Measurements from ENCODE around the gene MYL5. TPM values are rescaled to one million over a fixed set of nuclear protein-coding genes. Genes with fewer than 3 reads are reported as not detected.

MYL5 gene
- total and polyA plus RNA-seq, 2 of the 13 experiments (the other 11 are each of a cell fraction or from before 2014, with no cell fraction given) = 6.5 to 16.0 TPM

- Histone ChIP-seq H3K27ac (ENCODE audit: extremely low read length, insufficient read depth, low read length) (no peak overlapping the region), H3K4me3 (replicated peaks in 1 of 3; ENCODE audit: insufficient read depth in 1 of 3, low read depth in 2 of 3, low read length in 3 of 3) (no peak overlapping the region), H3K27me3 (ENCODE audit: control insufficient read depth in 1 of 2, insufficient read depth in 2 of 2, low read length in 2 of 2) (no peaks in the 10 kb centered on the region; a peak in 1 of 5 replicates), H4K20me1 (ENCODE audit: insufficient read depth, low read length) (peaks cover 16% of the 10 kb centered on the region; the same call in 1 of the 2 replicates), H3K4me2 (ENCODE audit: low read depth, low read length) (no peak overlapping the region), H3K36me3 (replicated peaks in 1 of 2; ENCODE audit: control insufficient read depth in 1 of 2, insufficient read depth in 2 of 2, low read length in 2 of 2) (peaks cover 4 to 5% of the 10 kb centered on the region in 2 experiments; a peak in 3 of 5 replicates), H3K4me1 (ENCODE audit: insufficient read depth, low read length) (peaks cover 17% of the 10 kb centered on the region), H3K9ac (ENCODE audit: insufficient read depth, low read depth, low read length) (no peak overlapping the region), H3K9me3 (ENCODE audit: low read length) (no peaks in the 10 kb centered on the region), H2AFZ (ENCODE audit: low read length) (no peak overlapping the region), H3K79me2 (ENCODE audit: insufficient read depth, low read length) (peaks cover 35% of the 10 kb centered on the region)
- POLR2A ChIA-PET = no interaction called here
- FAIRE-seq (no peak), ATAC-seq (no peak), DNase-seq (ENCODE audit: low spot score) (no peak)
- no TSS peak for BruUV-seq (replicated peaks)
- TF ChIP-seq HOMEZ (CRISPR knock-in tag; IDR thresholded peaks at IDR 0.05; ENCODE audit: low read depth) (no peak), ZBTB43 (CRISPR knock-in tag; conservative IDR thresholded peaks at IDR 0.05) (no peak), ZNF121 (CRISPR knock-in tag; IDR thresholded peaks at IDR 0.05) (no peak), ZNF260 (CRISPR knock-in tag; IDR thresholded peaks at IDR 0.05; ENCODE audit: borderline replicate concordance, low read depth) (no peak), ZNF816 (CRISPR knock-in tag; IDR thresholded peaks at IDR 0.05; ENCODE audit: borderline replicate concordance) (no peak), ZNF414 (CRISPR knock-in tag; IDR thresholded peaks at IDR 0.05) (no peak), ZFP41 (CRISPR knock-in tag; IDR thresholded peaks at IDR 0.05; ENCODE audit: borderline replicate concordance) (no peak), SALL2 (CRISPR knock-in tag; IDR thresholded peaks at IDR 0.05) (no peak), DMTF1 (CRISPR knock-in tag; IDR thresholded peaks at IDR 0.05) (no peak), POLR2AphosphoS2 (IDR thresholded peaks at IDR 0.05; ENCODE audit: low read depth, low read length) (no peak), CHD2 (IDR thresholded peaks at IDR 0.05; ENCODE audit: low read depth, low read length) (no peak), SALL1 (CRISPR knock-in tag; IDR thresholded peaks at IDR 0.05) (no peak), ZNF580 (CRISPR knock-in tag; IDR thresholded peaks at IDR 0.05; ENCODE audit: borderline replicate concordance, low read depth) (no peak)
- WGBS (ENCODE audit: low lambda C conversion rate) = 94% methylated on average over 21 of the region's 41 CpGs
- in situ Hi-C loops (cut with HindIII; ENCODE audit: extremely low pct_ligation_motif_present, low pct_unique_long_range_greater_than_20kb) = no loop called here
- CTCF ChIA-PET (ENCODE audit: low intra/inter-chr PET ratio, low total read pairs) = no interaction called here
- intact Hi-C loops (cut with micrococcal nuclease; ENCODE audit: unreplicated experiment) = no loop called here
Observed at GRCh38 chr4:725391-726234, 51.3 kb downstream of the MYL5 start.
